Measurements from ENCODE around the gene OLFM3.

DNA sequence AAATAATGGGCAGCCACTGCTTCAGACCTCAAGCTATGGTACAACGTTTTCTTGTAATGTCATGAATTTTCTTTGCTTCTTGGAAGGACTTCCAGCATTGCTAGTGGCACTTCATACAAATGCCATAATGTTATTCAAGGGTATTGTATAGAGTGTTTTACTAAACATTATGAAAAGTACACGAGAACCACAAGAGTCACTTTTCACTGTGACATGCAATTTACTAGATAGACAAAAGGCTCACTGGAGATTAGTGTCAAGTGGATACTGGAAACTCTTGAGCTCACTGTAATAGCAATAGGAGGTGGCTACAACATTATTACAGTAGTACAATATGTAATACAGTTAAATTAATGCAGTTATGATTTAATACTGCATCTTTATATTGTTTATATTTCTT lies 5.3 kb upstream of the OLFM3 start:
- TF ChIP-seq, protein P1, sequence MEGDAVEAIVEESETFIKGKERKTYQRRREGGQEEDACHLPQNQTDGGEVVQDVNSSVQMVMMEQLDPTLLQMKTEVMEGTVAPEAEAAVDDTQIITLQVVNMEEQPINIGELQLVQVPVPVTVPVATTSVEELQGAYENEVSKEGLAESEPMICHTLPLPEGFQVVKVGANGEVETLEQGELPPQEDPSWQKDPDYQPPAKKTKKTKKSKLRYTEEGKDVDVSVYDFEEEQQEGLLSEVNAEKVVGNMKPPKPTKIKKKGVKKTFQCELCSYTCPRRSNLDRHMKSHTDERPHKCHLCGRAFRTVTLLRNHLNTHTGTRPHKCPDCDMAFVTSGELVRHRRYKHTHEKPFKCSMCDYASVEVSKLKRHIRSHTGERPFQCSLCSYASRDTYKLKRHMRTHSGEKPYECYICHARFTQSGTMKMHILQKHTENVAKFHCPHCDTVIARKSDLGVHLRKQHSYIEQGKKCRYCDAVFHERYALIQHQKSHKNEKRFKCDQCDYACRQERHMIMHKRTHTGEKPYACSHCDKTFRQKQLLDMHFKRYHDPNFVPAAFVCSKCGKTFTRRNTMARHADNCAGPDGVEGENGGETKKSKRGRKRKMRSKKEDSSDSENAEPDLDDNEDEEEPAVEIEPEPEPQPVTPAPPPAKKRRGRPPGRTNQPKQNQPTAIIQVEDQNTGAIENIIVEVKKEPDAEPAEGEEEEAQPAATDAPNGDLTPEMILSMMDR (conservative IDR thresholded peaks at IDR 0.05), result no peak
- TF ChIP-seq ZFX (IDR thresholded peaks at IDR 0.05), result no peak

Measured in C4-2B (cell line).